GM18517 (cell line): ENCODE results near the gene SLC12A8.

Experiments used
- ATAC-seq: cut with Tn5 transposase; IDR thresholded peaks from one replicate; pipeline ENCODE4 v1.9.1; 2021; ENCODE audit warnings: mild to moderate bottlenecking, moderate library complexity; ENCODE audit not compliant: unreplicated experiment

The SLC12A8 gene

GRCh38 chr3:125212509-125213363 lies at the start of gene SLC12A8:
SLC12A8 (minus strand) TSS chr3:125212748; CDS start chr3:125211349, 1,399 bp downstream.
- no peak for ATAC-seq

GRCh38 chr3:125262161-125262560 lies 49.6 kb upstream of the SLC12A8 start:
- ATAC-seq = no peak

GRCh38 chr3:125261031-125261430 lies 48.5 kb upstream of the SLC12A8 start:
- ATAC-seq = no peak

- ATAC-seq = no peak
Measured at GRCh38 chr3:125260158-125260557, 47.6 kb upstream of the SLC12A8 start.

- no peak for ATAC-seq
Measured at GRCh38 chr3:125257536-125257935, 45.0 kb upstream of the SLC12A8 start.

- ATAC-seq = no peak
Measured at GRCh38 chr3:125256675-125257074, 44.1 kb upstream of the SLC12A8 start.

- ATAC-seq = no peak
Measured at GRCh38 chr3:125250973-125251372, 38.4 kb upstream of the SLC12A8 start.

GRCh38 chr3:125246237-125246636 lies 33.7 kb upstream of the SLC12A8 start:
- ATAC-seq = no peak

- ATAC-seq = no peak
Measured at GRCh38 chr3:125245521-125245920, 33.0 kb upstream of the SLC12A8 start.

- no peak for ATAC-seq
Measured at GRCh38 chr3:125240496-125240895, 27.9 kb upstream of the SLC12A8 start.

GRCh38 chr3:125239266-125239665 lies 26.7 kb upstream of the SLC12A8 start:
- ATAC-seq = no peak

- no peak for ATAC-seq
Measured at GRCh38 chr3:125238759-125239158, 26.2 kb upstream of the SLC12A8 start.

GRCh38 chr3:125236331-125236903 lies 23.9 kb upstream of the SLC12A8 start:
- ATAC-seq = no peak

GRCh38 chr3:125234831-125235230 lies 22.3 kb upstream of the SLC12A8 start:
- no peak for ATAC-seq

- no peak for ATAC-seq
Measured at GRCh38 chr3:125232401-125232800, 19.9 kb upstream of the SLC12A8 start.

- ATAC-seq = no peak
Measured at GRCh38 chr3:125231895-125232294, 19.3 kb upstream of the SLC12A8 start.

GRCh38 chr3:125229707-125230106 lies 17.2 kb upstream of the SLC12A8 start:
- no peak for ATAC-seq

GRCh38 chr3:125229168-125229567 lies 16.6 kb upstream of the SLC12A8 start:
- no peak for ATAC-seq

- ATAC-seq = no peak
Measured at GRCh38 chr3:125221831-125222230, 9.3 kb upstream of the SLC12A8 start.

GRCh38 chr3:125220727-125221429 lies 8.3 kb upstream of the SLC12A8 start:
- ATAC-seq = no peak

- ATAC-seq = no peak
Measured at GRCh38 chr3:125220183-125220582, 7.6 kb upstream of the SLC12A8 start.

- no peak for ATAC-seq
Measured at GRCh38 chr3:125219261-125219701, 6.7 kb upstream of the SLC12A8 start.
